AG09309 (cell line): ENCODE data around the gene HOXA13.

Source experiments
- DNase-seq: peaks from one replicate; pipeline ENCODE4 v3.0.0-alpha.2; 2010; ENCODE audit warnings: low read depth
- H3K4me3 ChIP-seq: 2 replicates; pipeline ENCODE4 v1.5.1; 2011; ENCODE audit warnings: mild to moderate bottlenecking, low read depth, low read length, moderate library complexity; ENCODE audit not compliant: control insufficient read depth
- TF ChIP-seq, protein P1 (sequence below): IDR thresholded peaks from 2 replicates; pipeline ENCODE4 v1.5.1; 2011; ENCODE audit warnings: mild to moderate bottlenecking, low read depth, low read length, inconsistent platforms; ENCODE audit not compliant: insufficient read depth, control insufficient read depth; ENCODE audit errors: missing control alignments

Gene HOXA13

DNA sequence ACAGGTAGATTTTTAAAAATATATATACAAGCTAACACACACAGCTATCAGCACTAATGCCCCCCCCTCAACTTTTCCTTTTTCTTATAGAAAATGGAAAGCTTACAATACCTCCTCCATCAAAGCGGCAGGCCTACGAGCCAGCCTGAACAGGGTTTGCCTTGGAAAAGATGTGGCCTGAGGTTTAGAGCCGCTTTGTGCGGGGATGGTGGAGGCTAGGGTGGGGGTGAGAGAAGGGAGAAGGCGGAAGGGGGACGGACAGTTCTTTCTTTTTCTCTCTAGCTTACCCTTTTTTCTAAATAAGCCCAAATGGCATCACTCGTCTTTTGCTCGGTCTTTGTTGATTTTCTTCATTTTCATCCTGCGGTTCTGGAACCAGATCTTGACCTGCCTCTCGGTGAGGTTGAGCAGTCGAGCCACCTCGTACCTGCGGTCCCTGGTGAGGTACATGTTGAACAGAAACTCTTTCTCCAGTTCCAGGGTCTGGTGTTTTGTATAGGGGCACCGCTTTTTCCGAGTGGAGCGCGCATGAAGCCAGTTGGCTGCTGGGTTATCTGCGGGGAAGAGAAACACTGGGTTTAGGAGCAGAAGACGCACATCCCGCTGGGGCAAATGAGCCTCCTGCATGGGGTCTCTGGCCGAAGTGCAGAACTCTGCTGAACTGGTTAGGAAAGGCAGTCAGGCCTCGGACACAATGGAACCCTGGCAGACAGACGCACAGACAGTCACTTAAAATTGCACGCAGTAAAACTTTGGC is 36.4 kb downstream of the HOXA13 start:
- peak overlapping the region; percentile 87 for H3K4me3 ChIP-seq
- DNase-seq, result no peak
- TF ChIP-seq, protein P1, sequence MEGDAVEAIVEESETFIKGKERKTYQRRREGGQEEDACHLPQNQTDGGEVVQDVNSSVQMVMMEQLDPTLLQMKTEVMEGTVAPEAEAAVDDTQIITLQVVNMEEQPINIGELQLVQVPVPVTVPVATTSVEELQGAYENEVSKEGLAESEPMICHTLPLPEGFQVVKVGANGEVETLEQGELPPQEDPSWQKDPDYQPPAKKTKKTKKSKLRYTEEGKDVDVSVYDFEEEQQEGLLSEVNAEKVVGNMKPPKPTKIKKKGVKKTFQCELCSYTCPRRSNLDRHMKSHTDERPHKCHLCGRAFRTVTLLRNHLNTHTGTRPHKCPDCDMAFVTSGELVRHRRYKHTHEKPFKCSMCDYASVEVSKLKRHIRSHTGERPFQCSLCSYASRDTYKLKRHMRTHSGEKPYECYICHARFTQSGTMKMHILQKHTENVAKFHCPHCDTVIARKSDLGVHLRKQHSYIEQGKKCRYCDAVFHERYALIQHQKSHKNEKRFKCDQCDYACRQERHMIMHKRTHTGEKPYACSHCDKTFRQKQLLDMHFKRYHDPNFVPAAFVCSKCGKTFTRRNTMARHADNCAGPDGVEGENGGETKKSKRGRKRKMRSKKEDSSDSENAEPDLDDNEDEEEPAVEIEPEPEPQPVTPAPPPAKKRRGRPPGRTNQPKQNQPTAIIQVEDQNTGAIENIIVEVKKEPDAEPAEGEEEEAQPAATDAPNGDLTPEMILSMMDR, result no peak

- peak overlapping the region; percentile 87 for H3K4me3 ChIP-seq
- DNase-seq, result no peak
- TF ChIP-seq, protein P1, result no peak
Observed at GRCh38 chr7:27162561-27163287, 37.2 kb downstream of the HOXA13 start.

- DNase-seq, result no peak
- peak overlapping the region; percentile 87 for H3K4me3 ChIP-seq
- TF ChIP-seq, protein P1, result no peak
Observed at GRCh38 chr7:27161721-27162560, 38.0 kb downstream of the HOXA13 start.

GRCh38 chr7:27161214-27161720 is 38.6 kb downstream of the HOXA13 start:
- H3K4me3 ChIP-seq, result peak overlapping the region; percentile 87
- DNase-seq, result no peak

GRCh38 chr7:27160546-27161213 is 39.2 kb downstream of the HOXA13 start:
- TF ChIP-seq, protein P1, result peak; percentile 97
- peak overlapping the region; percentile 87 for H3K4me3 ChIP-seq
- no peak for DNase-seq

More at GRCh38 chr7:27161214-27161720, 38.6 kb downstream of the HOXA13 start:
- TF ChIP-seq, protein P1, result no peak
